Endothelial cell of umbilical vein (primary cell): ENCODE data around the gene SERBP1. TPM values are rescaled to one million over a fixed set of nuclear protein-coding genes. Genes with fewer than 3 reads are reported as not detected.

ENCODE experiments used
- BruUV-seq: library from RNA; stranded (reverse); fragments of 400-500 nt; replicated peaks from 2 replicates; lab custom pipeline; 2021; lab: Mats Ljungman, UMichigan
- CTCF ChIA-PET: fragments of 300-600, 350-600 bp; sonication (Branson Sonifier 250); formaldehyde crosslinking; loops from one replicate; lab custom pipeline; 2021; ENCODE audit warnings: antibody characterized with exemption, inconsistent platforms; lab: Charles Lee
- POLR2A ChIA-PET: fragments of 300-600, 350-600 bp; sonication (Branson Sonifier 250); formaldehyde crosslinking; loops from one replicate; lab custom pipeline; 2021; ENCODE audit warnings: antibody characterized with exemption, inconsistent platforms; lab: Charles Lee
- DNase-seq: peaks from one replicate; pipeline ENCODE4 v3.0.0-alpha.2; 2011; ENCODE audit warnings: low read depth, low spot score
- FAIRE-seq: peaks from 2 replicates; lab custom pipeline; 2011; peaks lifted over from hg19 to GRCh38; lab: Jason Lieb, UNC
- H2AFZ ChIP-seq: 2 replicates; pipeline ENCODE4 v1.6.0; 2012; ENCODE audit warnings: low read depth, low read length, control low read depth, inconsistent platforms
- H3K27ac ChIP-seq: 2 replicates; pipeline ENCODE4 v1.5.1; 2011; ENCODE audit warnings: low read depth, mild to moderate bottlenecking, control low read depth, low read length, moderate library complexity; ENCODE audit not compliant: insufficient read depth
- H3K27me3 ChIP-seq, 2 experiments: 2 replicates each; pipeline versions ENCODE4 v1.6.0 to v1.6.1; 2011; ENCODE audit warnings: low read length in 2 of 2, mixed read lengths in 1 of 2; ENCODE audit not compliant: control insufficient read depth in 2 of 2, insufficient read depth in 2 of 2
- H3K36me3 ChIP-seq, 2 experiments: 2 replicates in 1 of 2; 3 replicates in 1 of 2; pipeline ENCODE4 v1.5.1; 2011; ENCODE audit warnings: low read length in 2 of 2, mild to moderate bottlenecking in 1 of 2, moderate library complexity in 1 of 2; ENCODE audit not compliant: control insufficient read depth in 2 of 2, insufficient read depth in 2 of 2; ENCODE audit errors: extremely low read depth in 1 of 2
- H3K4me1 ChIP-seq: 3 replicates; pipeline ENCODE4 v1.5.1; 2011; ENCODE audit warnings: mild to moderate bottlenecking, low read length; ENCODE audit not compliant: control insufficient read depth, insufficient read depth; ENCODE audit errors: extremely low read depth
- H3K4me2 ChIP-seq: 2 replicates; pipeline ENCODE4 v1.6.1; 2011; ENCODE audit warnings: low read length, control low read depth, mixed read lengths; ENCODE audit not compliant: insufficient read depth
- H3K4me3 ChIP-seq, 3 experiments: fragments of 200-600 bp in 1 of 3; sonication (generic), shearing (Covaris generic) in 1 of 3; replicated peaks in 1 of 3; 2 replicates each; pipeline ENCODE4 v1.5.1; 2011 to 2016; ENCODE audit warnings: control low read depth in 3 of 3, low read length in 3 of 3, mild to moderate bottlenecking in 2 of 3, inconsistent platforms in 1 of 3, low read depth in 1 of 3, moderate library complexity in 1 of 3; ENCODE audit not compliant: insufficient read depth in 1 of 3
- H3K79me2 ChIP-seq: 2 replicates; pipeline ENCODE4 v1.6.0; 2012; ENCODE audit warnings: low read length, inconsistent platforms; ENCODE audit not compliant: control insufficient read depth, insufficient read depth
- H3K9ac ChIP-seq: replicated peaks from 2 replicates; pipeline ENCODE3; 2011; ENCODE audit warnings: low read length, control low read depth; ENCODE audit not compliant: insufficient read depth; ENCODE audit errors: extremely low read depth
- H3K9me1 ChIP-seq: replicated peaks from 3 replicates; pipeline ENCODE4 v1.6.0; 2011; ENCODE audit warnings: mild to moderate bottlenecking, low read length; ENCODE audit not compliant: control insufficient read depth, insufficient read depth; ENCODE audit errors: extremely low read depth
- H3K9me3 ChIP-seq: replicated peaks from 2 replicates; pipeline ENCODE4 v1.5.1; 2012; ENCODE audit warnings: low read length, inconsistent platforms; ENCODE audit not compliant: control insufficient read depth, insufficient read depth
- H4K20me1 ChIP-seq: replicated peaks from 2 replicates; pipeline ENCODE3; 2011; ENCODE audit warnings: mild to moderate bottlenecking, low read length; ENCODE audit not compliant: control insufficient read depth, insufficient read depth; ENCODE audit errors: extremely low read depth
- CTCF ChIP-seq, 2 donors: IDR thresholded peaks; 1 replicate in 1 of 2; 2 replicates in 1 of 2; pipeline ENCODE4 v1.5.1; 2011; ENCODE audit warnings: low read length in 2 of 2, mild to moderate bottlenecking in 2 of 2, moderate library complexity in 2 of 2, control low read depth in 1 of 2, inconsistent platforms in 1 of 2, low read depth in 1 of 2; ENCODE audit not compliant: insufficient read depth in 1 of 2; ENCODE audit errors: extremely low read depth in 1 of 2
- EZH2 ChIP-seq: IDR thresholded peaks from 2 replicates; pipeline ENCODE4 v1.6.1; 2012; ENCODE audit warnings: borderline replicate concordance, low read depth, mild to moderate bottlenecking, moderate library complexity, low read length, inconsistent platforms; ENCODE audit not compliant: severe bottlenecking
- FOS ChIP-seq: IDR thresholded peaks from 2 replicates; pipeline ENCODE4 v1.6.1; 2011; ENCODE audit warnings: mild to moderate bottlenecking, low read length, moderate library complexity, borderline replicate concordance; ENCODE audit not compliant: insufficient read depth
- GATA2 ChIP-seq: IDR thresholded peaks from 2 replicates; pipeline ENCODE4 v1.7.0; 2011; ENCODE audit warnings: low read depth, mild to moderate bottlenecking, moderate library complexity, mixed read lengths, low read length; ENCODE audit not compliant: insufficient read length, insufficient read depth
- MAX ChIP-seq: IDR thresholded peaks from 2 replicates; pipeline ENCODE4 v1.6.1; 2011; ENCODE audit not compliant: insufficient read depth, insufficient read length
- POLR2AphosphoS5 ChIP-seq: IDR thresholded peaks from 2 replicates; pipeline ENCODE4 v1.6.1; 2012; ENCODE audit warnings: low read depth, mild to moderate bottlenecking, control low read depth, low read length, moderate library complexity; ENCODE audit not compliant: insufficient read depth
- dilution Hi-C: fragments of 300-500 bp; cut with MboI; formaldehyde crosslinking; loops from one replicate; pipeline ENCODE4 v1.15.0; 2019; ENCODE audit warnings: low sequenced_read_pairs; ENCODE audit not compliant: extremely low pct_ligation_motif_present
- intact Hi-C: fragments of 100-400 bp; cut with micrococcal nuclease; formaldehyde crosslinking; loops from one replicate; pipeline ENCODE4 v1.10.0; 2022
- polyA plus RNA-seq, 4 experiments: library from polyadenylated mRNA; depleted of rRNA in 3 of 4; stranded (reverse) in 3 of 4; unstranded in 1 of 4; fragments of >200 nt; gene quantifications; 2 replicates each; pipeline versions ENCODE4 v1.2.1 to v1.2.3, GENCODE V29; 2011 to 2012; ENCODE audit warnings: missing spikeins in 1 of 4
- total RNA-seq: library from RNA; stranded (reverse); gene quantifications from 2 replicates; pipeline ENCODE4 v1.2.3, GENCODE V29; 2021

Gene SERBP1
- total and polyA plus RNA-seq, 2 donors (not counting 3 experiments of a cell fraction or from before 2014, with no cell fraction given): 145 to 293 TPM

GRCh38 chr1:67463298-67463955, 33.2 kb upstream of the SERBP1 start:
- H3K4me2 ChIP-seq: no peak overlapping the region
- H3K79me2 ChIP-seq: no peaks in the 10 kb centered on the region
- H3K36me3 ChIP-seq: no peaks in the 10 kb centered on the region
- H3K27ac ChIP-seq: no peak overlapping the region
- intact Hi-C loops (loop anchor here (10.0 kb wide), 1 partner anchor 409 kb away; the partner anchor contains the start of gene SLC35D1), dilution Hi-C loops (no loop called here)
- H3K9me3 ChIP-seq: no peaks in the 10 kb centered on the region
- TF ChIP-seq POLR2AphosphoS5 (no peak), EZH2 (no peak), MAX (no peak), FOS (no peak), GATA2 (no peak), CTCF (IDR thresholded peaks at IDR 0.05; ENCODE audit: extremely low read depth in 1 of 2, insufficient read depth in 1 of 2, low read depth in 1 of 2, low read length in 2 of 2) (no peak)
- H3K27me3 ChIP-seq: no peaks in the 10 kb centered on the region
- no peak overlapping the region for H3K9ac ChIP-seq
- H3K4me1 ChIP-seq: peaks cover 27% of the 10 kb centered on the region
- DNase-seq (no peak), FAIRE-seq (no peak)
- no TSS peak for BruUV-seq
- no peaks in the 10 kb centered on the region for H3K9me1 ChIP-seq
- H4K20me1 ChIP-seq: no peaks in the 10 kb centered on the region
- H3K4me3 ChIP-seq: no peak overlapping the region
- H2AFZ ChIP-seq: no peak overlapping the region
- ChIA-PET CTCF (interaction anchor here (1.2 to 2.0 kb wide), 3 partner anchors 9 to 32 kb away, joined by 4 to 7 read pairs (median 5); no protein-coding TSS in a partner anchor), POLR2A (no interaction called here)
